GM10266 (cell line): ENCODE data around the gene REEP3.

ENCODE experiments used
- DNase-seq: peaks from one replicate; pipeline ENCODE4 v3.0.0; 2012; ENCODE audit errors: extremely low spot score
- TF ChIP-seq, protein P1 (sequence below): IDR thresholded peaks from 2 replicates; pipeline ENCODE4 v1.5.1; 2012; ENCODE audit warnings: mild to moderate bottlenecking, low read depth; ENCODE audit not compliant: control insufficient read depth, insufficient read depth; ENCODE audit errors: missing control alignments

Gene REEP3

DNA sequence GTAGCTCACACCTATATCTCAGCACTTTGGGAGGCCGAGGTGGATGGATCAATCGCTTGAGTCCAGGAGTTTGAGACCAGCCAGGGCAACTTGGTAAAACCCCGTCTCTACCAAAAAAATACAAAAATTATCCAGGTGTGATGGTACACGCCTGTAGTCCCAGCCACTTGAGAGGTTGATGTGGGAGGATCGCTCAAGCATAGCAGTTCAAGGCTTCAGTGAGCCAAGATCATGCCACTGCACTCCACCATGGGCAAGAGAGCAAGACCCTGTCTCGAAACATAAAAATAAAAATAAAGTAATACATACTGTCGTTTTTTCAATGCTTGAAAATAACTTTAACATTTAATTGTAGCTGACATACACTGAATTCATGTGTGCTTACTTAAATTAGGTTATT is 57.3 kb downstream of the REEP3 start:
- TF ChIP-seq, protein P1, sequence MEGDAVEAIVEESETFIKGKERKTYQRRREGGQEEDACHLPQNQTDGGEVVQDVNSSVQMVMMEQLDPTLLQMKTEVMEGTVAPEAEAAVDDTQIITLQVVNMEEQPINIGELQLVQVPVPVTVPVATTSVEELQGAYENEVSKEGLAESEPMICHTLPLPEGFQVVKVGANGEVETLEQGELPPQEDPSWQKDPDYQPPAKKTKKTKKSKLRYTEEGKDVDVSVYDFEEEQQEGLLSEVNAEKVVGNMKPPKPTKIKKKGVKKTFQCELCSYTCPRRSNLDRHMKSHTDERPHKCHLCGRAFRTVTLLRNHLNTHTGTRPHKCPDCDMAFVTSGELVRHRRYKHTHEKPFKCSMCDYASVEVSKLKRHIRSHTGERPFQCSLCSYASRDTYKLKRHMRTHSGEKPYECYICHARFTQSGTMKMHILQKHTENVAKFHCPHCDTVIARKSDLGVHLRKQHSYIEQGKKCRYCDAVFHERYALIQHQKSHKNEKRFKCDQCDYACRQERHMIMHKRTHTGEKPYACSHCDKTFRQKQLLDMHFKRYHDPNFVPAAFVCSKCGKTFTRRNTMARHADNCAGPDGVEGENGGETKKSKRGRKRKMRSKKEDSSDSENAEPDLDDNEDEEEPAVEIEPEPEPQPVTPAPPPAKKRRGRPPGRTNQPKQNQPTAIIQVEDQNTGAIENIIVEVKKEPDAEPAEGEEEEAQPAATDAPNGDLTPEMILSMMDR, result no peak
- DNase-seq, result no peak

GRCh38 chr10:63579371-63580014 is 58.3 kb downstream of the REEP3 start:
- TF ChIP-seq, protein P1, result no peak
- DNase-seq, result no peak

DNA sequence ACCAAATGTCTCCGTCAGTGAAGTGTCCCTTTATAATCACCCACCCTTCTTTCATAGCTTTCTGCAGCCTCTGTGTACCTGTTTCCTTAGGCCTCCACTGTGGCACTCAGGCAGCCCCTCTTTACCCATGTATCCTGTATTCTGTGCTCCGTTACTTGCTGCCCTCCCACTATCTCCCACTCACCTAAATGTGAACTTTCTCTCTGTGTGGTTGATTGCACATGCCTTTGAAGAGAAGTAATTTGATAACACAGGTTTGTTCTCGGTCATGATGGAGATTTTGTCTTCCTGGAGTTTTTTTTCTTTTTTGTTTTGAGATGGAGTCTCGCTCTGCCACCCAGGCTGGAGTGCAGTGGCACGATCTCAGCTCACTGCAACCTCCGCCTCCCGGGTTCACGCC is 61.5 kb downstream of the REEP3 start:
- TF ChIP-seq, protein P1, result no peak
- DNase-seq, result no peak

- TF ChIP-seq, protein P1, result no peak
- DNase-seq, result no peak
Observed at GRCh38 chr10:63583397-63583796, 62.2 kb downstream of the REEP3 start.

- TF ChIP-seq, protein P1, result no peak
- DNase-seq, result no peak
Observed at GRCh38 chr10:63583909-63584724, 62.9 kb downstream of the REEP3 start.

DNA sequence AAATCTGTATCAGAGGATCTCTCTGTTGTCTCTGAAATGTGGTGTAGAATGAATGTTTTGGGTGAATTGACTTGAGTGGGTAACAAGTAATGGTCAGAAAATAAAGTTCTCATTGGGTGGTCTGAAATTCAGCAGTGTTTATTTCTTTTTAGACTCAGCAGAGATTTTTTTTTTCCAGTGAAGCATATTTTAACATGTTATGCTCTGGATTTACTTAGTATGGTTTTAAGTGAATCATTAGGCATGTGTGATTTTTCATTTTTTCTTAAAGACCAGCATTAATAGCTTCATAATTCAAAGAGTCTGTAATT is 63.5 kb downstream of the REEP3 start:
- DNase-seq, result no peak

More for the DNA sequence above, 63.5 kb downstream of the REEP3 start:
- TF ChIP-seq, protein P1, result no peak
